Left ventricle myocardium inferior (tissue), 1 donor: ENCODE measurements around the gene NTN3. TPM values are rescaled to one million over a fixed set of nuclear protein-coding genes. Genes with fewer than 3 reads are reported as not detected.

Experiments used
- DNase-seq: peaks from one replicate; pipeline ENCODE4 v3.0.0-alpha.2; 2020
- H3K27ac ChIP-seq: fragments of 200-600 bp; replicated peaks from 2 replicates; pipeline ENCODE4 v1.8.0; 2021
- H3K27me3 ChIP-seq: fragments of 200-600 bp; 2 replicates; pipeline ENCODE4 v1.8.0; 2021; ENCODE audit warnings: low read depth
- H3K36me3 ChIP-seq: fragments of 200-600 bp; 2 replicates; pipeline ENCODE4 v1.8.0; 2021
- H3K4me1 ChIP-seq: fragments of 200-600 bp; 2 replicates; pipeline ENCODE4 v1.8.0; 2021
- H3K4me3 ChIP-seq: fragments of 200-600 bp; 2 replicates; pipeline ENCODE4 v1.8.0; 2021; ENCODE audit warnings: mild to moderate bottlenecking, moderate library complexity
- H3K9me3 ChIP-seq: fragments of 200-600 bp; replicated peaks from 2 replicates; pipeline ENCODE4 v1.8.0; 2021
- intact Hi-C: fragments of 100-400 bp; cut with micrococcal nuclease; formaldehyde crosslinking; loops from one replicate; pipeline ENCODE4 v1.11.0; 2022
- total RNA-seq: library from RNA; stranded (reverse); fragmentation: NEBNext Ultra II Directional; extraction: Animal tissue kit (Norgen Biotek cat#: 25700); gene quantifications from one replicate; pipeline ENCODE4 v1.2.1, GENCODE V29; 2021
- TF ChIP-seq, protein P1 (sequence below): fragments of 200-600 bp; IDR thresholded peaks from 2 replicates; pipeline ENCODE4 v1.8.0; 2021; ENCODE audit warnings: antibody characterized with exemption, mild to moderate bottlenecking, borderline replicate concordance
- donor health status: DM: no; HTN: yes; CAD: no; lungs with severe emphysema.

Gene NTN3
- total RNA-seq, 1 donor from 2014 or later, result 0.14 TPM

- Histone ChIP-seq H3K4me1 (peaks cover 42% of the 10 kb centered on the region), H3K36me3 (no peaks in the 10 kb centered on the region), H3K27ac (peak overlapping the region; percentile 46), H3K9me3 (no peaks in the 10 kb centered on the region), H3K27me3 (no peaks in the 10 kb centered on the region), H3K4me3 (no peak overlapping the region)
- TF ChIP-seq, protein P1, sequence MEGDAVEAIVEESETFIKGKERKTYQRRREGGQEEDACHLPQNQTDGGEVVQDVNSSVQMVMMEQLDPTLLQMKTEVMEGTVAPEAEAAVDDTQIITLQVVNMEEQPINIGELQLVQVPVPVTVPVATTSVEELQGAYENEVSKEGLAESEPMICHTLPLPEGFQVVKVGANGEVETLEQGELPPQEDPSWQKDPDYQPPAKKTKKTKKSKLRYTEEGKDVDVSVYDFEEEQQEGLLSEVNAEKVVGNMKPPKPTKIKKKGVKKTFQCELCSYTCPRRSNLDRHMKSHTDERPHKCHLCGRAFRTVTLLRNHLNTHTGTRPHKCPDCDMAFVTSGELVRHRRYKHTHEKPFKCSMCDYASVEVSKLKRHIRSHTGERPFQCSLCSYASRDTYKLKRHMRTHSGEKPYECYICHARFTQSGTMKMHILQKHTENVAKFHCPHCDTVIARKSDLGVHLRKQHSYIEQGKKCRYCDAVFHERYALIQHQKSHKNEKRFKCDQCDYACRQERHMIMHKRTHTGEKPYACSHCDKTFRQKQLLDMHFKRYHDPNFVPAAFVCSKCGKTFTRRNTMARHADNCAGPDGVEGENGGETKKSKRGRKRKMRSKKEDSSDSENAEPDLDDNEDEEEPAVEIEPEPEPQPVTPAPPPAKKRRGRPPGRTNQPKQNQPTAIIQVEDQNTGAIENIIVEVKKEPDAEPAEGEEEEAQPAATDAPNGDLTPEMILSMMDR, result no peak
- intact Hi-C loops, result no loop called here
- DNase-seq, result no peak
Measured at GRCh38 chr16:2505695-2506094, 34.6 kb downstream of the NTN3 start.

GRCh38 chr16:2507052-2507659 lies 36.1 kb downstream of the NTN3 start:
- intact Hi-C loops, result no loop called here

DNA sequence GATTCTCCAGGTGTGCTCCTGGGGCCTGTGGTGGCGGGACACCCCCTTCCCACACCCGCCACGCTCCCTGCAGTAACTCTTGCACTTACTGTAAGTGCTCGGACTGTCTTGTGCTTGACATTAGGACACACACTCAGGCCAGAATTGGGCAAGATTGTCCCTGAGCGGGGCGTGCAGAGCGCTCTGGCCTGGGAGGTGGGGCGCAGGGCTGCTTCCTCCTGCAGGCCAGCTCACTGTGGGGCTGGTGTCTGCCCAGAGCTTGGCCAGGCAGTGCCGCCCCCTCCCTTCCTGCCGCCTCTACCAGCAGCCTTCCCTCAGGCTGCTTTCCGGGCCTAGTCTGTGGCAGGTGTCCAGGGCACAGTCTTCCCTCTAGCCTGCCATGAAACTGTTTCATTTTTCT lies 36.6 kb downstream of the NTN3 start:
- DNase-seq, result peak; percentile 57
- intact Hi-C loops, result no loop called here

More at GRCh38 chr16:2507052-2507659, 36.1 kb downstream of the NTN3 start:
- Histone ChIP-seq H3K36me3 (no peaks in the 10 kb centered on the region), H3K4me3 (no peak overlapping the region), H3K4me1 (peaks cover 37% of the 10 kb centered on the region), H3K27ac (peak overlapping the region; percentile 58), H3K9me3 (no peaks in the 10 kb centered on the region), H3K27me3 (no peaks in the 10 kb centered on the region)
- DNase-seq, result peak; percentile 53
- TF ChIP-seq, protein P1, result no peak

DNA sequence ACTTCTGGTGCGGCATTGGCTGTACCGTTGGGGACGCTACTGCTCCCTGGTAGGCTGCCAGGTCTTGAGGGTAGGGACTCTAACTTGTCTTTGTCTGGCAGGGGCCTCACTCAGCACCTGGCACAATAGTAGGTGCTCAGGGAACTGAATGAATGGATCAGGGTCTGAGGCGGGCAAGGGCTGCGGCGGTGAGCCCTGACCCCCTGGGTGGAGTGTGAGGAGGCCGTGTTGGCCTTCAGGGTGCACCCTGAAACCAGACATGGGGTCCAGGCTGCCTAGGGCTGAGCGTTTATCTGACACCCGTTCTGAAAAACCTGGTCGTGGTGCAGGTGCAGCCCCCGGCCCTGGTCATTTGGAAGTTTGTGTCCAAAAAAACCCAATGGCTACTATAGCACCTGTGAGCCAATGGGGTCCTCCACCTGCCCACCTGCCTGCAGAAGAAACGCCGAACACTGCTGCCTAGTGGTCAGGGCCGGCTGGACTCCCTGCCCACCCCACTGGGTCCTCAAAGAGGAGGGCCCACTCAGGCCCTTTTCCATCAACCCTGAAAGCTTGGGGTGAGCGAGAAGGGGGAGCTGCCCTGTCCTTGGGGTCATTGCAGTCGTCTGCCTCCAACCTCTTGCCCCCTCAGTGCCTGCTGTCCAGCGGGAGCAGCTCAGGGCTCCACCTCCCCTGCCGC lies 37.8 kb downstream of the NTN3 start:
- H3K9me3 ChIP-seq, result no peaks in the 10 kb centered on the region
- no peak overlapping the region for H3K27ac ChIP-seq
- H3K4me1 ChIP-seq, result peaks cover 32% of the 10 kb centered on the region
- no peak for DNase-seq
- no peak overlapping the region for H3K4me3 ChIP-seq
- H3K27me3 ChIP-seq, result no peaks in the 10 kb centered on the region
- intact Hi-C loops, result no loop called here
- H3K36me3 ChIP-seq, result no peaks in the 10 kb centered on the region
- TF ChIP-seq, protein P1, result no peak

More for the DNA sequence above, 36.6 kb downstream of the NTN3 start:
- H3K36me3 ChIP-seq, result no peaks in the 10 kb centered on the region
- peak overlapping the region; percentile 58 for H3K27ac ChIP-seq
- no peaks in the 10 kb centered on the region for H3K9me3 ChIP-seq
- H3K4me1 ChIP-seq, result peaks cover 33% of the 10 kb centered on the region
- TF ChIP-seq, protein P1, result no peak
- no peak overlapping the region for H3K4me3 ChIP-seq
- no peaks in the 10 kb centered on the region for H3K27me3 ChIP-seq

GRCh38 chr16:2511128-2511800 lies 40.2 kb downstream of the NTN3 start:
- no peaks in the 10 kb centered on the region for H3K36me3 ChIP-seq
- DNase-seq, result peak; percentile 68
- no peaks in the 10 kb centered on the region for H3K27me3 ChIP-seq
- H3K4me3 ChIP-seq, result no peak overlapping the region
- H3K4me1 ChIP-seq, result peaks cover 40% of the 10 kb centered on the region
- intact Hi-C loops, result no loop called here
- no peak overlapping the region for H3K27ac ChIP-seq
- no peaks in the 10 kb centered on the region for H3K9me3 ChIP-seq
- TF ChIP-seq, protein P1, result no peak
